Measurements from ENCODE around the gene JPT2.

GRCh38 chr16:1645914-1646525, 32.1 kb upstream of the JPT2 start:
- TF ChIP-seq EZH2phosphoT487 (IDR thresholded peaks at IDR 0.05; ENCODE audit: borderline replicate concordance, low read length), result no peak
- no peak for TF ChIP-seq CTCF (IDR thresholded peaks at IDR 0.05; ENCODE audit: low read depth, low read length, poor library complexity, severe bottlenecking)
